ENCODE data around the gene ZNF682.
"Not testable (repeated sequence)": the region's sequence is repeated elsewhere in the genome, so short reads cannot be mapped to it uniquely, and the experiment has no call there.

Gene ZNF682

GRCh38 chr19:19997656-19998268 is 41.5 kb downstream of the ZNF682 start:
- DNase-seq (ENCODE audit: low spot score), result no peak

DNA sequence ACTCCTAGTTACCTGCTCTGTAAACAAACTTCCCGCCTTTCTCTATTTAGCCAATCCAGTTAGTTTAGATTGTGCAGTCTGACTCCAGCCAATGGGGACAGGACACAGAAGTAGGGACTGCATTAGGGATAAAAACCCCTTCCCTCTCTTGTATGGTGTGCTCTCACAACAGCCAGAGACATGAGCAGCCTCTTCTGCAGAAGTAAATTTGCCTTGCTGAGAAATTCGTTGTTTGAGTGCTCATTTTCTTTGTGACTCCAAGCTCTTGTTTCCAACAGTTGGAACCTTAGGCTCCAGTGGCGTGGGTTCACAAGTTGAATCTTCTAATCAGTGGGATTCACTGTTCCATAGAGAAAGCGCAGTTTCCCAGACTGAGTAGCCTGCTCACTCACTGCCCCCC is 72.4 kb downstream of the ZNF682 start:
- no peak for DNase-seq (ENCODE audit: low spot score)

- not testable (repeated sequence) for DNase-seq (ENCODE audit: low spot score)
Measured at GRCh38 chr19:19966126-19966525, 73.2 kb downstream of the ZNF682 start.

DNA sequence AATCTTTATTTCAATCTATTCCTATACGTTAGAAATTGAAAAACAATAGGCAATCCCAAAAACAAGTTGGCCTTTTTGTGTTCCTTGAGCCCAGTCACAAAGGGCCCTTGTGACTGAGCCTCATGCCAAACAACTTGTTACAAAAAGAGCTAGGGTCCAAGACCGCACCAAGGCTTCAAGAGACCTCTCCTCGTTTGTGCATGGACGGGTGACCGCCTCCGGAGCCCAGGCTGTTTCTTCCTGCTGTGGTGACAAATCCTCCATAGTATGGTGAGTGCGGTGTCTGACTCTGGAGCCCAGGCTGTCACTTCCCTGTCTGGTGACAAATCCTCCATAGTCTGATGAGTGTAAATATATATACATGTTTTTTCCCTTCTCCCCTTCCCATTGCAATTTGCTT is 74.9 kb downstream of the ZNF682 start:
- no peak for DNase-seq (ENCODE audit: low spot score)

- DNase-seq (ENCODE audit: low spot score), result not testable (repeated sequence)
Measured at GRCh38 chr19:19959151-19959799, 80.0 kb downstream of the ZNF682 start.

DNA sequence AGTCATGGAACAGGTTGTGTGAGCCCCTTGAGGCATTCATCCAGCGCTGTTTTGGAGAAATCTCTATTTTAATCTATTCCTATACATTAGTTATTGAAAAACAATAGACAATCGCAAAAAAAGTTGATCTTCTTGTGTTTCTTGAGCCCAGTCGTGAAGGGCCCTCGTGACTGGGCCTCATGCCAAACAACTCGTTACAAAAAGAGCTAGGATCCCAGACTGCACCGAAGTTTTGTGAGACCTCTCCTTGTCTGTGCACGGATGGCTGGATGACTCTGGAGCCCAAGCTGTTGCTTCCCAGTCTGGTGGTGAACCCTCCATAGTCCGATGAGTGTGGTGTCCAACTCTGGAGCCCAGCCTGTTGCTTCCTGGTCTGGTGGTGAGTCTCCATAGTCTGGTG is 81.5 kb downstream of the ZNF682 start:
- not testable (repeated sequence) for DNase-seq (ENCODE audit: low spot score)

GRCh38 chr19:19956434-19957075 is 82.8 kb downstream of the ZNF682 start:
- DNase-seq (ENCODE audit: low spot score), result no peak

- DNase-seq (ENCODE audit: low spot score), result no peak
Measured at GRCh38 chr19:19955208-19955607, 84.1 kb downstream of the ZNF682 start.

Data from hepatic stellate cell (primary cell).